Upper lobe of right lung (tissue), 1 donor: ENCODE results near the gene RUNX2. TPM values are rescaled to one million over a fixed set of nuclear protein-coding genes. Genes with fewer than 3 reads are reported as not detected.

Experiments used
- ATAC-seq: fragments of 200-7000 bp; cut with Tn5 transposase; one replicate; pipeline ENCODE4 v1.9.1; 2020; ENCODE audit warnings: mild to moderate bottlenecking, moderate library complexity
- DNase-seq: peaks from one replicate; pipeline ENCODE4 v3.0.0-alpha.2; 2020
- H3K27ac ChIP-seq: fragments of 200-600 bp; one replicate; pipeline ENCODE4 v1.8.0; 2022
- H3K27me3 ChIP-seq: fragments of 200-600 bp; one replicate; pipeline ENCODE4 v1.8.0; 2022; ENCODE audit warnings: mild to moderate bottlenecking
- H3K36me3 ChIP-seq: fragments of 200-600 bp; one replicate; pipeline ENCODE4 v1.8.0; 2022
- H3K4me1 ChIP-seq: fragments of 200-600 bp; one replicate; pipeline ENCODE4 v1.8.0; 2022
- H3K4me3 ChIP-seq: fragments of 200-600 bp; one replicate; pipeline ENCODE4 v1.8.0; 2022; ENCODE audit warnings: mild to moderate bottlenecking
- H3K9me3 ChIP-seq: fragments of 200-600 bp; one replicate; pipeline ENCODE4 v1.8.0; 2022
- CTCF ChIP-seq: fragments of 200-600 bp; IDR thresholded peaks from one replicate; pipeline ENCODE4 v1.8.0; 2022; ENCODE audit warnings: antibody characterized with exemption
- intact Hi-C: fragments of 100-400 bp; cut with DNase I; formaldehyde crosslinking; loops from one replicate; pipeline ENCODE4 v1.11.0; 2022
- total RNA-seq: library from RNA; stranded (reverse); fragmentation: NEBNext Ultra II Directional; extraction: Animal tissue kit (Norgen Biotek cat#: 25700); gene quantifications from one replicate; pipeline ENCODE4 v1.2.1, GENCODE V29; 2021
- donor health status: DM: no; HTN: yes; CAD: no; lungs with severe emphysema.

Gene RUNX2
- total RNA-seq, 1 donor from 2014 or later: 4.6 TPM

GRCh38 chr6:45618259-45618658 lies 290.1 kb downstream of the RUNX2 start:
- Histone ChIP-seq H3K27ac (no peak overlapping the region), H3K4me3 (no peak overlapping the region), H3K36me3 (no peaks in the 10 kb centered on the region), H3K27me3 (no peaks in the 10 kb centered on the region), H3K4me1 (no peaks in the 10 kb centered on the region), H3K9me3 (no peaks in the 10 kb centered on the region)
- no peak for DNase-seq
- TF ChIP-seq CTCF: no peak
- ATAC-seq: no peak
- intact Hi-C loops: no loop called here

GRCh38 chr6:45619211-45619760 lies 291.2 kb downstream of the RUNX2 start:
- H3K27ac ChIP-seq: no peak overlapping the region
- no peaks in the 10 kb centered on the region for H3K36me3 ChIP-seq
- DNase-seq (no peak), ATAC-seq (no peak)
- intact Hi-C loops: no loop called here
- H3K27me3 ChIP-seq: no peaks in the 10 kb centered on the region
- H3K4me1 ChIP-seq: no peaks in the 10 kb centered on the region
- H3K4me3 ChIP-seq: no peak overlapping the region
- no peaks in the 10 kb centered on the region for H3K9me3 ChIP-seq
- no peak for TF ChIP-seq CTCF

- ATAC-seq: no peak
- H3K9me3 ChIP-seq: no peaks in the 10 kb centered on the region
- H3K4me1 ChIP-seq: no peaks in the 10 kb centered on the region
- intact Hi-C loops: no loop called here
- no peak overlapping the region for H3K27ac ChIP-seq
- DNase-seq: no peak
- TF ChIP-seq CTCF: no peak
- H3K36me3 ChIP-seq: no peaks in the 10 kb centered on the region
- no peak overlapping the region for H3K4me3 ChIP-seq
- H3K27me3 ChIP-seq: no peaks in the 10 kb centered on the region
Observed at GRCh38 chr6:45619994-45620471, 291.9 kb downstream of the RUNX2 start.

DNA sequence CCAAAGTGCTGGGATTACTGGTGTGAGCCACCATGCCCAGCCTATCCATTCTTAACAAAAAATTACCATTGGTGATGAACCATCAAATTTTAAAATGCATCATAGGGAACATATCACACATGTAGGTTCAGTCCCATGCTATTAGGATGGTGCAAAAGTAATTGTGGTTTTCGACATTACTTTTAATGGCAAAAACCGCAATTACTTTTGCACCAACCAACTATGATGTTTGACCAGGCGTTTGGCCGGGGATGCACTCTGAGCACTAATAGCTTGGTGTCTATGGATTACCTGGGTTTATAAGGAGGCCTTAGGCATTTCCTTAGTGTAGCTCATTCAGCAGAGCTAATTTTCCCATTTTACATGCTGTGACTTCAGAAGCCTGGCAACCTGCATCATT lies 296.1 kb downstream of the RUNX2 start:
- no peaks in the 10 kb centered on the region for H3K36me3 ChIP-seq
- DNase-seq (no peak), ATAC-seq (no peak)
- H3K4me3 ChIP-seq: no peak overlapping the region
- no peaks in the 10 kb centered on the region for H3K27me3 ChIP-seq
- intact Hi-C loops: no loop called here
- TF ChIP-seq CTCF: no peak
- no peak overlapping the region for H3K27ac ChIP-seq
- H3K9me3 ChIP-seq: no peaks in the 10 kb centered on the region
- no peaks in the 10 kb centered on the region for H3K4me1 ChIP-seq

- intact Hi-C loops: no loop called here
- no peaks in the 10 kb centered on the region for H3K36me3 ChIP-seq
- H3K27me3 ChIP-seq: no peaks in the 10 kb centered on the region
- ATAC-seq (no peak), DNase-seq (no peak)
- H3K27ac ChIP-seq: no peak overlapping the region
- H3K9me3 ChIP-seq: no peaks in the 10 kb centered on the region
- TF ChIP-seq CTCF: no peak
- no peak overlapping the region for H3K4me3 ChIP-seq
- H3K4me1 ChIP-seq: no peaks in the 10 kb centered on the region
Observed at GRCh38 chr6:45625191-45625664, 297.1 kb downstream of the RUNX2 start.
